GM12878 (cell line): ENCODE data around the gene COA3.

ENCODE experiments used
- BHLHE40 ChIP-seq, 2 experiments: fragments of 450-650 bp in 1 of 2; IDR thresholded peaks; 2 replicates each; pipeline ENCODE4 v1.6.1; 2011 to 2017; ENCODE audit warnings: low read depth in 2 of 2, borderline replicate concordance in 1 of 2, improper control_type of control experiment in 1 of 2, low read length in 1 of 2, mild to moderate bottlenecking in 1 of 2
- CHD4 ChIP-seq: fragments of 200-600 bp; sonication (generic); IDR thresholded peaks from 2 replicates; pipeline ENCODE4 v1.6.1; 2016; ENCODE audit warnings: mild to moderate bottlenecking
- CTCF ChIP-seq, 3 experiments: IDR thresholded peaks in 2 of 3; conservative IDR thresholded peaks in 1 of 3; 2 replicates each; pipeline ENCODE4 v1.5.1; 2011; ENCODE audit warnings: low read depth in 3 of 3, low read length in 3 of 3, mild to moderate bottlenecking in 3 of 3, control low read depth in 2 of 3, moderate library complexity in 2 of 3, inconsistent platforms in 1 of 3, mixed read lengths in 1 of 3; ENCODE audit not compliant: control insufficient read depth in 2 of 3, insufficient read depth in 1 of 3; ENCODE audit errors: extremely low read depth in 1 of 3
- MLLT1 ChIP-seq: fragments of 450-650 bp; IDR thresholded peaks from 2 replicates; pipeline ENCODE4 v1.6.1; 2016; ENCODE audit warnings: mild to moderate bottlenecking
- TAF1 ChIP-seq: IDR thresholded peaks from 2 replicates; pipeline ENCODE4 v1.6.1; 2011; ENCODE audit warnings: mild to moderate bottlenecking, low read depth, low read length, borderline replicate concordance

GRCh38 chr17:42848093-42848492, 49.6 kb upstream of the COA3 start:
- TF ChIP-seq CTCF (IDR thresholded peaks at IDR 0.05 in 2 of 3, conservative IDR thresholded peaks at IDR 0.05 in 1 of 3; ENCODE audit: control insufficient read depth in 2 of 3, extremely low read depth in 1 of 3, insufficient read depth in 1 of 3, low read depth in 3 of 3, low read length in 3 of 3), result no peak
- no peak for TF ChIP-seq MLLT1
- TF ChIP-seq BHLHE40 (IDR thresholded peaks at IDR 0.05; ENCODE audit: borderline replicate concordance in 1 of 2, low read depth in 2 of 2, low read length in 1 of 2), result no peak
- TF ChIP-seq TAF1, result no peak
- no peak for TF ChIP-seq CHD4
